Liver (tissue), 3 donors: ENCODE results near the gene PRRT3.

Experiments
- GABPA ChIP-seq, 2 donors: IDR thresholded peaks in 1 of 2; conservative IDR thresholded peaks in 1 of 2; 2 replicates each; pipeline ENCODE4 v1.6.1; 2016; ENCODE audit warnings: antibody characterized with exemption in 2 of 2, mild to moderate bottlenecking in 1 of 2, moderate library complexity in 1 of 2
- JUND ChIP-seq, 2 donors: IDR thresholded peaks; 2 replicates each; pipeline ENCODE4 v1.6.1; 2016; ENCODE audit warnings: antibody characterized with exemption in 2 of 2
- RXRA ChIP-seq, 2 donors: IDR thresholded peaks; 2 replicates each; pipeline ENCODE4 v1.6.1; 2017 to 2018; ENCODE audit warnings: antibody characterized with exemption in 2 of 2, mild to moderate bottlenecking in 1 of 2
- SP1 ChIP-seq: IDR thresholded peaks from 2 replicates; pipeline ENCODE4 v1.6.1; 2018; ENCODE audit warnings: antibody characterized with exemption, mild to moderate bottlenecking
- TAF1 ChIP-seq: conservative IDR thresholded peaks from 2 replicates; pipeline ENCODE4 v1.6.1; 2016; ENCODE audit warnings: antibody characterized with exemption, mild to moderate bottlenecking
- TF ChIP-seq, protein P1 (sequence below): IDR thresholded peaks from 2 replicates; pipeline ENCODE4 v1.6.1; 2016; ENCODE audit warnings: antibody characterized with exemption
- TF ChIP-seq, protein P2 (sequence below): fragments of 150-350 bp; IDR thresholded peaks from 2 replicates; pipeline ENCODE4 v1.5.1; 2017; ENCODE audit warnings: improper control_type of control experiment, low read depth, low read length; ENCODE audit not compliant: missing input control
- TF ChIP-seq, protein P3 (sequence below): IDR thresholded peaks from 2 replicates; pipeline ENCODE4 v1.6.1; 2016; ENCODE audit warnings: antibody characterized with exemption, mild to moderate bottlenecking
- TF ChIP-seq, protein P4 (sequence below): IDR thresholded peaks from 2 replicates; pipeline ENCODE4 v1.6.1; 2016; ENCODE audit warnings: antibody characterized with exemption
- donor health status: healthy.
- donor health status: healthy.

DNA sequence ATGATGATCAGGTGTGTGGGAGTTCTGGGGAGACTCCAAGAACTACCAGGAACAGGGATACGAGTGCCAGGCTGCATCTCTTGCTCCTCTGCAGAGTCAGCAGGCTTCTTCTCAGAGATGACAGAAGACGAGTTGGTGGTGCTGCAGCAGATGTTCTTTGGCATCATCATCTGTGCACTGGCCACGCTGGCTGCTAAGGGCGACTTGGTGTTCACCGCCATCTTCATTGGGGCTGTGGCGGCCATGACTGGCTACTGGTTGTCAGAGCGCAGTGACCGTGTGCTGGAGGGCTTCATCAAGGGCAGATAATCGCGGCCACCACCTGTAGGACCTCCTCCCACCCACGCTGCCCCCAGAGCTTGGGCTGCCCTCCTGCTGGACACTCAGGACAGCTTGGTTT, 7.9 kb downstream of the PRRT3 start:
- TF ChIP-seq, protein P1, sequence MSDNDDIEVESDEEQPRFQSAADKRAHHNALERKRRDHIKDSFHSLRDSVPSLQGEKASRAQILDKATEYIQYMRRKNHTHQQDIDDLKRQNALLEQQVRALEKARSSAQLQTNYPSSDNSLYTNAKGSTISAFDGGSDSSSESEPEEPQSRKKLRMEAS = no peak
- TF ChIP-seq, protein P2, sequence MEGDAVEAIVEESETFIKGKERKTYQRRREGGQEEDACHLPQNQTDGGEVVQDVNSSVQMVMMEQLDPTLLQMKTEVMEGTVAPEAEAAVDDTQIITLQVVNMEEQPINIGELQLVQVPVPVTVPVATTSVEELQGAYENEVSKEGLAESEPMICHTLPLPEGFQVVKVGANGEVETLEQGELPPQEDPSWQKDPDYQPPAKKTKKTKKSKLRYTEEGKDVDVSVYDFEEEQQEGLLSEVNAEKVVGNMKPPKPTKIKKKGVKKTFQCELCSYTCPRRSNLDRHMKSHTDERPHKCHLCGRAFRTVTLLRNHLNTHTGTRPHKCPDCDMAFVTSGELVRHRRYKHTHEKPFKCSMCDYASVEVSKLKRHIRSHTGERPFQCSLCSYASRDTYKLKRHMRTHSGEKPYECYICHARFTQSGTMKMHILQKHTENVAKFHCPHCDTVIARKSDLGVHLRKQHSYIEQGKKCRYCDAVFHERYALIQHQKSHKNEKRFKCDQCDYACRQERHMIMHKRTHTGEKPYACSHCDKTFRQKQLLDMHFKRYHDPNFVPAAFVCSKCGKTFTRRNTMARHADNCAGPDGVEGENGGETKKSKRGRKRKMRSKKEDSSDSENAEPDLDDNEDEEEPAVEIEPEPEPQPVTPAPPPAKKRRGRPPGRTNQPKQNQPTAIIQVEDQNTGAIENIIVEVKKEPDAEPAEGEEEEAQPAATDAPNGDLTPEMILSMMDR = no peak
- TF ChIP-seq JUND (IDR thresholded peaks at IDR 0.05) (no peak), TAF1 (no peak), GABPA (IDR thresholded peaks at IDR 0.05 in 1 of 2, conservative IDR thresholded peaks at IDR 0.05 in 1 of 2) (no peak), SP1 (no peak), RXRA (IDR thresholded peaks at IDR 0.05) (no peak)
- TF ChIP-seq, protein P3, sequence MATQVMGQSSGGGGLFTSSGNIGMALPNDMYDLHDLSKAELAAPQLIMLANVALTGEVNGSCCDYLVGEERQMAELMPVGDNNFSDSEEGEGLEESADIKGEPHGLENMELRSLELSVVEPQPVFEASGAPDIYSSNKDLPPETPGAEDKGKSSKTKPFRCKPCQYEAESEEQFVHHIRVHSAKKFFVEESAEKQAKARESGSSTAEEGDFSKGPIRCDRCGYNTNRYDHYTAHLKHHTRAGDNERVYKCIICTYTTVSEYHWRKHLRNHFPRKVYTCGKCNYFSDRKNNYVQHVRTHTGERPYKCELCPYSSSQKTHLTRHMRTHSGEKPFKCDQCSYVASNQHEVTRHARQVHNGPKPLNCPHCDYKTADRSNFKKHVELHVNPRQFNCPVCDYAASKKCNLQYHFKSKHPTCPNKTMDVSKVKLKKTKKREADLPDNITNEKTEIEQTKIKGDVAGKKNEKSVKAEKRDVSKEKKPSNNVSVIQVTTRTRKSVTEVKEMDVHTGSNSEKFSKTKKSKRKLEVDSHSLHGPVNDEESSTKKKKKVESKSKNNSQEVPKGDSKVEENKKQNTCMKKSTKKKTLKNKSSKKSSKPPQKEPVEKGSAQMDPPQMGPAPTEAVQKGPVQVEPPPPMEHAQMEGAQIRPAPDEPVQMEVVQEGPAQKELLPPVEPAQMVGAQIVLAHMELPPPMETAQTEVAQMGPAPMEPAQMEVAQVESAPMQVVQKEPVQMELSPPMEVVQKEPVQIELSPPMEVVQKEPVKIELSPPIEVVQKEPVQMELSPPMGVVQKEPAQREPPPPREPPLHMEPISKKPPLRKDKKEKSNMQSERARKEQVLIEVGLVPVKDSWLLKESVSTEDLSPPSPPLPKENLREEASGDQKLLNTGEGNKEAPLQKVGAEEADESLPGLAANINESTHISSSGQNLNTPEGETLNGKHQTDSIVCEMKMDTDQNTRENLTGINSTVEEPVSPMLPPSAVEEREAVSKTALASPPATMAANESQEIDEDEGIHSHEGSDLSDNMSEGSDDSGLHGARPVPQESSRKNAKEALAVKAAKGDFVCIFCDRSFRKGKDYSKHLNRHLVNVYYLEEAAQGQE = no peak
- TF ChIP-seq, protein P4, sequence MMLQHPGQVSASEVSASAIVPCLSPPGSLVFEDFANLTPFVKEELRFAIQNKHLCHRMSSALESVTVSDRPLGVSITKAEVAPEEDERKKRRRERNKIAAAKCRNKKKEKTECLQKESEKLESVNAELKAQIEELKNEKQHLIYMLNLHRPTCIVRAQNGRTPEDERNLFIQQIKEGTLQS = no peak
